HG03571 (cell line): Measurements from ENCODE around the gene CABCOCO1.

Experiments used
- ATAC-seq: cut with Tn5 transposase; IDR thresholded peaks from one replicate; pipeline ENCODE4 v1.9.1; 2021; ENCODE audit not compliant: unreplicated experiment

Gene CABCOCO1

DNA sequence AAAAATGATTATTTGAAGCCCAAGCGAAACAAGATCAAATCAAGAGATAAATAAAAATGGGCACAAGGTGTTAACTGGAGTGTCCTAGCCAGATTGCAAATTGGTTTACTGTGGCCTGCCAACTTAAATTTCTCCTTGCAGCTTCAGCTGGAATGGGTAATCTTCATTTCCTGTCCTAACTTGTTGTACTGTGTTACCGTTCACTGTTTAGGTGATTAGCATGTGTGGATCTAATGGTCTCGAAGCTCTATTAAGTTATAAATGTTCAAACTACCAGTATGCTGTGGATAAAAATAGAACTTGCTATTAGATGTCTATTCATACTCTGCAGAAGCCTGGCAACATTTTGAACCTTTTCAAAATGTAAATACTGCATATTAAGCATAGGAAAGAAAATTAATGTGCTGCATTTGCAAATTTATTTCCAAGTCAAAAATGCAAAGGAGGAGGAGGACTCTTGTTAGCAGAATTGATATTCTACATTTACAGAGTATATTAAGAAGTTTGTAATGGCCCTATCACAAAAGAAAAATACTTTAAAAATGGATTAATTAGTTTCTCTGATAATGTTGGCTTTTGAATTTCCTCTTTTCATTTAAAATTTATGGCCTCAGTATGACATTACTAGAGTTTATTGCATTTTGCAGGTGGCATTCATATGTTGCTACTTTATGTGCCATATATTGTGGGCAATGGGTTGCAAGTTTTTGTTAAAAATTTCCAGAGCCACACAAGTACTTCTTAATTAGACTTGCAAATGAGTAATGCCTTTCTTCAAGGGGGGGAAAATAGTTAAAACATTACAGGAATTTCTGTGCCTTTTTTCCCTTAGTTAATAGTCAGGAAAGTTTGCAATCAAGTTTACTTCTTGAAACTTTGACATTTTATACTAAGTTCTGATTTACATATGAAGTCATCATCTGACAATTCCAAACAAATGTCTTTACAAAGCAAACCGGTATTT lies 92.1 kb downstream of the CABCOCO1 start:
- no peak for ATAC-seq

- ATAC-seq, result no peak
Measured at GRCh38 chr10:61757001-61757400, 94.3 kb downstream of the CABCOCO1 start.

DNA sequence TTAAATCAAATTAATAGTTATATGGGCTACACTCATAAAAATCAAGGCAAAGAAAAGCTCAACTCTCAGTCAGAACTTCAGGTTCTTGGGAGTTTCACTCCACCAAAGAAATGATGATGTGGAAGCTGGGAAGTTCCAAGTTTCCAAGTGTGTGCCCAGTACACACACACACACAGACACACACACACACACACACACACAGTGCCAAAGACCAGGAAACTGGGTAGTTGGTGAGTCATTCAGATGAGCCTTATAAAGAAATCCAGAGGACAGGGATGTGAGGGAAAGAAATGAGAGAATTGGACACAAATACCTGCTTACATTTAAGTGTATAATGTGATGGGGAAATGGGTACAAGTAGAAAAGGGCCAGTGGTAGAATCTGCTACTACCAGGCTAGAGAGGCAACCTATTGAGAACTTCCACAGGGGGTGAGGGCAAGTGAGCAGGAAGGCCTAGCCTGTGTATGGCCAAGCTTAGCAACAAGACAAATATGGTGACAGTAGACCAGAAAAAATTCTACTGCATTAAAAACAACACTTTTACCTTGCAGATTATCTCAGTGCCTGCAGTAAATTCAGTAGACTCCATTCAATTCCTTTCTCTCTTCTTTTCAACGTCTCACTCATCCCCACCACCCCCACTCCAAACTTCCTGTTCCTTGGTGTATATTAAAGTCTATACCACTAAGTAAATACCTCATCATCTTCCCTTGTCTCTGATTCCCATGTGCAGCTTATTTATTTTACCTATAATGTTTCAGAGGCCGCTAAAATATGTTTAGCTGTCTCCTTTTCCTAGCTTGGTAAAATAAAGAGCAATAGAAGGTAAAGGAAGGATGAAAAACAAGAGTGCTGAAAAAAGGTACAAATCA lies 95.0 kb downstream of the CABCOCO1 start:
- no peak for ATAC-seq

GRCh38 chr10:61758433-61758832 lies 95.7 kb downstream of the CABCOCO1 start:
- ATAC-seq, result no peak

DNA sequence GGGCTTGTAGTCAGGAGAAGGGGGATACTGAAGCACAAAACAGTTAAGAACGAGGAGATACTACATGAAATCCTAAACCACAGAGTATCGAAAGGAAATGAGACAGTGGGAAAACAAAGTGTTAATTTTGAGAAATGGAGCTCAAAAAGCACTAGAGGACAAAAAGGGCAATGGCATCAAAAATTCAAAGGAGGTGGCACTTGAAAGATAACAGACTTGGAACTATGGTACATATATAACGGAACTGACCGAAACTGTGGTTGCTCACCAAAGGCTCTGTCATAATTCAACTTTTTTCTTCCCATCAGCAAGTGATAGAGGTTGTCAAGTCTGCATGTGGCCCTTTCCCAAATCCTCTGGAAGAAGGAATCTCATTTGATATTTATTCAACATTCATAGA lies 97.0 kb downstream of the CABCOCO1 start:
- ATAC-seq, result no peak

GRCh38 chr10:61760943-61761824 lies 98.5 kb downstream of the CABCOCO1 start:
- no peak for ATAC-seq

DNA sequence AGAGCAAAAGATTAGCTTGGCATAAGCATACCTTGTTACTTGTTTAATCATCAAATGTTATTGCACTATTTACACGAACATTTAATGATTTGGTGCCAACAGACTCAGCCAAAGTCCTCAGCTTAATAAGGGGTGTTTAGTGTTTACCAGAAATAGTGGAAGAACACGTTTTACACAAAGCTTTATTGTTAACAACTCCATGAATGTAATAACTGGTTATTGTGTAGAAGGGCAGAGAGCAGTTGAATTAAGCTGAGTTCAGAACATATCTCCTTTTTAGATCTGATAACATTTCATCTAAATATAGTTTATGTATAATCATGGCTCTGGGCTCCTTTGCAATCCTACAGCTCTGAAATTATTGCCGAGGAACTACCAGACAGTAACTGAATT lies 99.1 kb downstream of the CABCOCO1 start:
- ATAC-seq, result no peak

DNA sequence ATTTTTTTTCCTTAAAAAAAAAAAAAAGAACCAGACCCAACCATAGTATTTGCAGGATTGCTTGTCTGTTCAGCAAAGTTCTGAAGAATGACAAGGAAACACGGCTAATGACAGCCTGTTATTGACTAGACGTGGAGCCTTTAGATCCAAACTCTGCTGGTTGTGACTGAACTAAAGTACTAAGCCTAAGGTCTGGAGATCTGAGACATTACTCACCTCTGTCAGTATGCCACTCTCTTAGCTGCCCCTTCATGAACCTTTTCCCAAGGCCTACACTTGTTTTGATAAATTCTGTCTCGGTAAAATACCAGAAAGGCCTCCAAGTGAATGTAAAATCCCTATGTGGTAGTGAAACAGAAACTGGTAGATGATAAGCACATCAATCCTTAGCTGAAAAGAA lies 101.0 kb downstream of the CABCOCO1 start:
- no peak for ATAC-seq

GRCh38 chr10:61764486-61764885 lies 101.8 kb downstream of the CABCOCO1 start:
- no peak for ATAC-seq

DNA sequence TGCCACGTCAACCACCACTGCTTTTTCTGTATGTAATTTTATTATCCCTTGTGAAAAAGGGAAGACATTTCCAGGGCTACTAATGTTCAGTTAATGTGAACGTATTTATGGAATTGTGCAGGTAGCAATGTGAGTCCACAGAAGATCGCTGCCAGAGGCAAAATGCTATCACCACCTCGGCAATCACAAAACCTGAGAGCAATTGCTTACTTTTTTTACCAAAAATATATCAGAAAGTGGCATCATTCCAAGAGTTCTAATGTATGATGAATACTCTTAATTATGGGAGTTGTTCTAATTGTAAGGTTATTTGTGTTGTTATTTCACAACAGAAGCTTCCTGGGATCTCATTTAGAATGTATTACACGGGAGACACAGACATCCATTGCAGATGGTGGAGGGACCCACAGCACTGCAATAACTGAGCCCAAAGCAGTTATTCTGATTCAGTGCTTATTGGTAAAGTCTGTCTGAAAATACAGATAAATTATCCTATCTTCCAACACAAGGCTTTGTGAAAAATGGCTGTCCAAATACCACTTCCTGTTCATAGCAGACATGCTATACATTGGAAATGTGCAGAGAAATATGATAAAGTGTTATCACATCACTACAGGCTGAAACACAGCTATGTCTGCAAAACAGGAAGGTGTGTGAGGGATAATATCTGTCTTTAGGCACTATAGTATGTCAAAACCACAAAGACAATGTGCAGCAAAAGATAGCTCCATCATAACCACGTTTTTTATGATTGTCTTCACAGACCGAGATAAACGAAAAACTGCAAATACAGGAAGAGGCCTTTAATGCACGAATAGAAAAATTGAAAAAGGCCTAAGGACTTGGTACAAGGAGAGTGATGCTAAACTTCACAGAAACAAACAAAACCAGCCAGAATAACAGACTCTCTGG lies 102.7 kb downstream of the CABCOCO1 start:
- ATAC-seq, result no peak

DNA sequence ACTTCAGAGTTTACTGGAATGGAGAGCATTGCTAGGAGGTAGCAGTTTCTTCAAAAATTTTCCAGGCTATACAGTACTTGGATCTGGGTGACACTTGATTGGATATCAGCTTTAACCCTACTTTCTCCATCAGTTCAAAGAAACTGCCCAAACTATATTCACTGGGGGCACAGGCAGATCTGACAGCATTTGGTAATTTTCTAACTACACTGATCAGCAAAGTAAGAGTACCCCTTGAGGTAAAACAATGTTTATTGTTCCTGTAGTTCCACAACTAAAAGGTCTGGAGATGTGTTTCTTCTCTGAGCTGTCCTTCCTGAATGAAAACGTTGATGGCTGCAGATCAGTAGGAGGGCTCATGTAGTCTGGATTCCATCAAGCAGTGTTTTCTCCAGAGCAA lies 104.2 kb downstream of the CABCOCO1 start:
- ATAC-seq, result no peak

DNA sequence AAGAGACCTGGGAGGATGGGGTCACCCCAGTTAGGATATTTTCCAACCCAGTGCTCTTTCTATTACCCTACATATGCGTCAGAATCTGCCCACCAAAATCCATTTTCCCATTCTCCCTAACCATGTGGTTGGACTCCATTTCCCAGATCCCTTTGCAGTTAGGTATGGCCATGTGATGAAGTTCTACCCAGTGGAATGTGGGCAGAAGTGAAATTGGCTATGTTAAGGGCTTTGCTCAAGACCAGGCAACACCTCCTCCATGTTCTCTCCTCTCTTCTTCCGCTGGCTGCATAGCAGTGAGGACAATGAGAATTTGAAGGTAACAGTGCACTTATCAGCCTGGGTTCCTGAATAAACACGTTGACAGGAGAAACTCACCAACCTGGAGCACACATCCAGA lies 111.3 kb downstream of the CABCOCO1 start:
- no peak for ATAC-seq

DNA sequence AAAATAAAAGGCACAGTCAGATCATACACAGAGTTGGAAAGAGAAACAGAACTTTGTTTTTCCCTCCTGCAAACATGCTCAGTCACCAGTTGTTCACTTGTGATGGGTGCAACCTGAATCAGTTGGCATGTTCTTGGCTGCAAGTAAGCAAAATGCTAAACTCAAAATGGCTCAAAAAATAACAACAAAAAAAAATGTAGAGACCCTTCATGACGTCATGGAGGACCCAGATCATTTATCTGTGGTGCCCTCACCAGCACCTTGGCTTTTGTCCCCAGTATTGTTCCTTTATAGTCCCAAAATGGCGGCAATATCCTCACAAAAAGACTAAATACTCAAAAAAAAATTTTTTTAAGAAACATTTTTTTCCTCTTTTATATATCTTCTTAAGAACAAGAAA lies 112.4 kb downstream of the CABCOCO1 start:
- ATAC-seq, result no peak

DNA sequence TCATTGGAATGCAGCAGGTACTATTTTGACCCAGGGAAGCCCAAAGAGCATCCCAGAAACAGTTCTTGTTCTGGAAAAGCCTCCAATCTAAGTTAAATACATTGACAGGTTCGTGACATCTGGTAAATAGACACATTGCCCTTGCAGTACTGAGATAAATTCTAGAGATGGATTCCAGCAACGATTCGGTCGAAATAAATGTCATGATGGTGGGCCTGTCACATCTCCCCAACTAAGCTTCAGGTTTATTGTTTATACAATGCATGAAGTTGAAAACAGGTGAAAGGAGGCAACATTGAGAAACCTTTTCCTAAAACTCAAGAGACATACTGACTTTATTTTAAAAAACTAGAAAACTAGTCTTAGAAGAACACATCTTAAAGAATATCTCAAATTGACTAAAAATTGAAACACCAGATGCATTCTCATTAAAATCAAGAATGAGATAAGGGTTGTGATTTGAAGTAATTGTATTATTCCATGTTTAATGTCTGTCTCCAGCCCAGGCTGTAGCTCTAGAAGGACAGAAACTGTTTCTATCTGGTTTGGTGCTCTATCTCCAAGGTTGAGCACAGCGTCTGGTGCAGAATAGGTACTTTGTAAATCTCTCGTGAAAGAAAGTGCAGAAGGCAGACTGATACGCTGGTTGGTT lies 114.0 kb downstream of the CABCOCO1 start:
- no peak for ATAC-seq

DNA sequence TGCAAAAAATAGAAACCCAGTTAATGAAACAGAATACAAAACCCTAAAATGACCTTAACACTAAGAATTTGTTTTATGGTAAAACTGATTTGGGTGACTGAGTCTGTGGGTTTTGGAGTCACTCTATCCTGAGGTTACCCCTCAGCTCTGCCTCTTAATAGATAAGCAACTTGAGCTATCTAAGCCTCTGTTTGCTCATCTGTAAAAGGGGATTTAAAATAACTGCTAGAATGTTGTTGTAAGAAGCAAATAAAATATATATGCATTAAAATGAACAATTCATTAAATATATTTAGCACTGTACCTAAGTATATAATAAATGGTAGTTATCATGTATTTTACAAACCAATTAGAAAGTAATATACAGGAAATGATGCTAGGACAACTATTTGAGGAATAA lies 115.4 kb downstream of the CABCOCO1 start:
- no peak for ATAC-seq

GRCh38 chr10:61779276-61779675 lies 116.5 kb downstream of the CABCOCO1 start:
- no peak for ATAC-seq

- no peak for ATAC-seq
Measured at GRCh38 chr10:61779950-61780659, 117.4 kb downstream of the CABCOCO1 start.

GRCh38 chr10:61780732-61781131 lies 118.0 kb downstream of the CABCOCO1 start:
- no peak for ATAC-seq

- ATAC-seq, result no peak
Measured at GRCh38 chr10:61781969-61782403, 119.3 kb downstream of the CABCOCO1 start.
